ENCODE results near the gene RPS16.

Gene RPS16

GRCh38 chr19:39402346-39403300, 33.1 kb downstream of the RPS16 start (continued):
- TF ChIP-seq, protein P1, sequence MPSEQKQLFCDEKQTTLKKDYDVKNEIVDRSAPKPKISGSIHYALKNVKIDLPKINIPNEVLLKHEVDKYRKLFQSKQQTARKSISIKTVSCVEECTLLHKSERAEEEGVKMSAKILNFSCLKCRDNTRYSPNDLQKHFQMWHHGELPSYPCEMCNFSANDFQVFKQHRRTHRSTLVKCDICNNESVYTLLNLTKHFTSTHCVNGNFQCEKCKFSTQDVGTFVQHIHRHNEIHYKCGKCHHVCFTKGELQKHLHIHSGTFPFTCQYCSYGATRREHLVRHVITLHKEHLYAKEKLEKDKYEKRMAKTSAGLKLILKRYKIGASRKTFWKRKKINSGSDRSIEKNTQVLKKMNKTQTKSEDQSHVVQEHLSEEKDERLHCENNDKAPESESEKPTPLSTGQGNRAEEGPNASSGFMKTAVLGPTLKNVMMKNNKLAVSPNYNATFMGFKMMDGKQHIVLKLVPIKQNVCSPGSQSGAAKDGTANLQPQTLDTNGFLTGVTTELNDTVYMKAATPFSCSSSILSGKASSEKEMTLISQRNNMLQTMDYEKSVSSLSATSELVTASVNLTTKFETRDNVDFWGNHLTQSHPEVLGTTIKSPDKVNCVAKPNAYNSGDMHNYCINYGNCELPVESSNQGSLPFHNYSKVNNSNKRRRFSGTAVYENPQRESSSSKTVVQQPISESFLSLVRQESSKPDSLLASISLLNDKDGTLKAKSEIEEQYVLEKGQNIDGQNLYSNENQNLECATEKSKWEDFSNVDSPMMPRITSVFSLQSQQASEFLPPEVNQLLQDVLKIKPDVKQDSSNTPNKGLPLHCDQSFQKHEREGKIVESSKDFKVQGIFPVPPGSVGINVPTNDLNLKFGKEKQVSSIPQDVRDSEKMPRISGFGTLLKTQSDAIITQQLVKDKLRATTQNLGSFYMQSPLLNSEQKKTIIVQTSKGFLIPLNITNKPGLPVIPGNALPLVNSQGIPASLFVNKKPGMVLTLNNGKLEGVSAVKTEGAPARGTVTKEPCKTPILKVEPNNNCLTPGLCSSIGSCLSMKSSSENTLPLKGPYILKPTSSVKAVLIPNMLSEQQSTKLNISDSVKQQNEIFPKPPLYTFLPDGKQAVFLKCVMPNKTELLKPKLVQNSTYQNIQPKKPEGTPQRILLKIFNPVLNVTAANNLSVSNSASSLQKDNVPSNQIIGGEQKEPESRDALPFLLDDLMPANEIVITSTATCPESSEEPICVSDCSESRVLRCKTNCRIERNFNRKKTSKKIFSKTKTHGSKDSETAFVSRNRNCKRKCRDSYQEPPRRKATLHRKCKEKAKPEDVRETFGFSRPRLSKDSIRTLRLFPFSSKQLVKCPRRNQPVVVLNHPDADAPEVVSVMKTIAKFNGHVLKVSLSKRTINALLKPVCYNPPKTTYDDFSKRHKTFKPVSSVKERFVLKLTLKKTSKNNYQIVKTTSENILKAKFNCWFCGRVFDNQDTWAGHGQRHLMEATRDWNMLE (tag by site-specific recombination; conservative IDR thresholded peaks at IDR 0.05; ENCODE audit: low read depth) = no peak
- TF ChIP-seq ZNF555 (tag by site-specific recombination; conservative IDR thresholded peaks at IDR 0.05) (no peak), ZNF843 (tag by site-specific recombination; IDR thresholded peaks at IDR 0.05) (peak; percentile 89), ZNF10 (tag by site-specific recombination; IDR thresholded peaks at IDR 0.05) (0 out of 2 replicates have a peak, but pooled peaks have one; percentile 7), TRIM28 (IDR thresholded peaks at IDR 0.05; ENCODE audit: borderline replicate concordance, low read length) (no peak), ZNF626 (tag by site-specific recombination; IDR thresholded peaks at IDR 0.05) (no peak), ZNF112 (tag by site-specific recombination; IDR thresholded peaks at IDR 0.05) (no peak), ZXDB (tag by site-specific recombination; IDR thresholded peaks at IDR 0.05) (peak; percentile 93; the same call in 1 of the 2 replicates), ZNF16 (tag by site-specific recombination; IDR thresholded peaks at IDR 0.05; ENCODE audit: low read depth) (no peak), ZNF140 (tag by site-specific recombination; IDR thresholded peaks at IDR 0.05) (no peak), ZNF223 (tag by site-specific recombination; IDR thresholded peaks at IDR 0.05) (no peak), ZNF274 (IDR thresholded peaks at IDR 0.05; ENCODE audit: low read length) (no peak), ZNF274 (tag by site-specific recombination; IDR thresholded peaks at IDR 0.05; ENCODE audit: borderline replicate concordance) (no peak), ZBTB17 (tag by site-specific recombination; IDR thresholded peaks at IDR 0.05) (peak; percentile 100), ZNF24 (tag by site-specific recombination; IDR thresholded peaks at IDR 0.05) (no peak; the same call in none of the 2 replicates), ZSCAN16 (tag by site-specific recombination; IDR thresholded peaks at IDR 0.05) (peak; percentile 72), ZNF549 (tag by site-specific recombination; IDR thresholded peaks at IDR 0.05) (no peak), SP7 (tag by site-specific recombination; IDR thresholded peaks at IDR 0.05) (peak; percentile 96), ZBTB26 (tag by site-specific recombination; optimal IDR thresholded peaks at IDR 0.05) (peak; percentile 100), ZNF266 (tag by site-specific recombination; IDR thresholded peaks at IDR 0.05; ENCODE audit: low read depth) (no peak), ZNF248 (tag by site-specific recombination; IDR thresholded peaks at IDR 0.05) (no peak), YY2 (tag by site-specific recombination; IDR thresholded peaks at IDR 0.05) (peak; percentile 71; the same call in 1 of the 2 replicates), ZFHX2 (tag by site-specific recombination; conservative IDR thresholded peaks at IDR 0.05) (peak; percentile 100), ZNF560 (tag by site-specific recombination; IDR thresholded peaks at IDR 0.05; ENCODE audit: borderline replicate concordance) (no peak), HOXD13 (CRISPR knock-in tag; IDR thresholded peaks at IDR 0.05; ENCODE audit: borderline replicate concordance) (no peak), ZEB2 (tag by site-specific recombination; IDR thresholded peaks at IDR 0.05) (peak; percentile 91; the same call in 1 of the 2 replicates), ZNF335 (tag by site-specific recombination; conservative IDR thresholded peaks at IDR 0.05) (peak; percentile 87)
- TF ChIP-seq, protein P2, sequence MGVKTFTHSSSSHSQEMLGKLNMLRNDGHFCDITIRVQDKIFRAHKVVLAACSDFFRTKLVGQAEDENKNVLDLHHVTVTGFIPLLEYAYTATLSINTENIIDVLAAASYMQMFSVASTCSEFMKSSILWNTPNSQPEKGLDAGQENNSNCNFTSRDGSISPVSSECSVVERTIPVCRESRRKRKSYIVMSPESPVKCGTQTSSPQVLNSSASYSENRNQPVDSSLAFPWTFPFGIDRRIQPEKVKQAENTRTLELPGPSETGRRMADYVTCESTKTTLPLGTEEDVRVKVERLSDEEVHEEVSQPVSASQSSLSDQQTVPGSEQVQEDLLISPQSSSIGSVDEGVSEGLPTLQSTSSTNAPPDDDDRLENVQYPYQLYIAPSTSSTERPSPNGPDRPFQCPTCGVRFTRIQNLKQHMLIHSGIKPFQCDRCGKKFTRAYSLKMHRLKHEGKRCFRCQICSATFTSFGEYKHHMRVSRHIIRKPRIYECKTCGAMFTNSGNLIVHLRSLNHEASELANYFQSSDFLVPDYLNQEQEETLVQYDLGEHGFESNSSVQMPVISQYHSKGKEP (tag by site-specific recombination; IDR thresholded peaks at IDR 0.05) = peak; percentile 43; the same call in 1 of the 2 replicates
- TF ChIP-seq, protein P3, sequence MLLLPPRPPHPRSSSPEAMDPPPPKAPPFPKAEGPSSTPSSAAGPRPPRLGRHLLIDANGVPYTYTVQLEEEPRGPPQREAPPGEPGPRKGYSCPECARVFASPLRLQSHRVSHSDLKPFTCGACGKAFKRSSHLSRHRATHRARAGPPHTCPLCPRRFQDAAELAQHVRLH (tag by site-specific recombination; IDR thresholded peaks at IDR 0.05) = peak; percentile 83
- TF ChIP-seq, protein P4, sequence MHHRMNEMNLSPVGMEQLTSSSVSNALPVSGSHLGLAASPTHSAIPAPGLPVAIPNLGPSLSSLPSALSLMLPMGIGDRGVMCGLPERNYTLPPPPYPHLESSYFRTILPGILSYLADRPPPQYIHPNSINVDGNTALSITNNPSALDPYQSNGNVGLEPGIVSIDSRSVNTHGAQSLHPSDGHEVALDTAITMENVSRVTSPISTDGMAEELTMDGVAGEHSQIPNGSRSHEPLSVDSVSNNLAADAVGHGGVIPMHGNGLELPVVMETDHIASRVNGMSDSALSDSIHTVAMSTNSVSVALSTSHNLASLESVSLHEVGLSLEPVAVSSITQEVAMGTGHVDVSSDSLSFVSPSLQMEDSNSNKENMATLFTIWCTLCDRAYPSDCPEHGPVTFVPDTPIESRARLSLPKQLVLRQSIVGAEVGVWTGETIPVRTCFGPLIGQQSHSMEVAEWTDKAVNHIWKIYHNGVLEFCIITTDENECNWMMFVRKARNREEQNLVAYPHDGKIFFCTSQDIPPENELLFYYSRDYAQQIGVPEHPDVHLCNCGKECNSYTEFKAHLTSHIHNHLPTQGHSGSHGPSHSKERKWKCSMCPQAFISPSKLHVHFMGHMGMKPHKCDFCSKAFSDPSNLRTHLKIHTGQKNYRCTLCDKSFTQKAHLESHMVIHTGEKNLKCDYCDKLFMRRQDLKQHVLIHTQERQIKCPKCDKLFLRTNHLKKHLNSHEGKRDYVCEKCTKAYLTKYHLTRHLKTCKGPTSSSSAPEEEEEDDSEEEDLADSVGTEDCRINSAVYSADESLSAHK (tag by site-specific recombination; IDR thresholded peaks at IDR 0.05) = no peak; the same call in none of the 2 replicates
